ENCODE data around the gene IRF6.
A peak's percentile ranks its signal among the peaks of the same experiment; 100 is the strongest.

The IRF6 gene

GRCh38 chr1:209850342-209850979 lies 44.5 kb upstream of the IRF6 start:
- Histone ChIP-seq H3K27me3 (no peaks in the 10 kb centered on the region), H3K4me1 (no peaks in the 10 kb centered on the region), H3K36me3 (peaks cover 40 to 87% (median 64%) of the 10 kb centered on the region in 3 donors), H3K9me3 (no peaks in the 10 kb centered on the region), H3K27ac (no peak overlapping the region), H3K4me3 (no peak overlapping the region)
- no peak for DNase-seq
- peak in 1 of 2 experiments; percentile 25 for TF ChIP-seq CTCF (IDR thresholded peaks at IDR 0.05)
- intact Hi-C loops (cut with DNase I; ENCODE audit: low total_unique reads) = no loop called here

- intact Hi-C loops (cut with DNase I; ENCODE audit: low total_unique reads) = no loop called here
Measured at GRCh38 chr1:209849388-209849787, 43.4 kb upstream of the IRF6 start.

GRCh38 chr1:209845408-209845725 lies 39.4 kb upstream of the IRF6 start:
- Histone ChIP-seq H3K27me3 (no peaks in the 10 kb centered on the region), H3K27ac (no peak overlapping the region), H3K4me1 (peaks cover 0 to 8% (median 0%) of the 10 kb centered on the region in 4 donors), H3K36me3 (peaks cover 44 to 87% (median 74%) of the 10 kb centered on the region in 3 donors), H3K4me3 (no peak overlapping the region), H3K9me3 (no peaks in the 10 kb centered on the region)
- intact Hi-C loops (cut with DNase I; ENCODE audit: low total_unique reads) = no loop called here
- no peak for DNase-seq
- TF ChIP-seq CTCF (IDR thresholded peaks at IDR 0.05) = no peak

More at GRCh38 chr1:209849388-209849787, 43.4 kb upstream of the IRF6 start:
- Histone ChIP-seq H3K9me3 (no peaks in the 10 kb centered on the region), H3K27me3 (no peaks in the 10 kb centered on the region), H3K27ac (no peak overlapping the region), H3K4me3 (no peak overlapping the region), H3K36me3 (peaks cover 45 to 85% (median 74%) of the 10 kb centered on the region in 3 donors), H3K4me1 (no peaks in the 10 kb centered on the region)
- no peak for DNase-seq
- no peak for TF ChIP-seq CTCF (IDR thresholded peaks at IDR 0.05)

GRCh38 chr1:209844695-209845407 lies 38.9 kb upstream of the IRF6 start:
- intact Hi-C loops (cut with DNase I; ENCODE audit: low total_unique reads) = no loop called here
- Histone ChIP-seq H3K27ac (no peak overlapping the region), H3K36me3 (peaks cover 43 to 90% (median 70%) of the 10 kb centered on the region in 3 donors), H3K27me3 (no peaks in the 10 kb centered on the region), H3K9me3 (no peaks in the 10 kb centered on the region), H3K4me3 (no peak overlapping the region), H3K4me1 (peaks cover 0 to 14% (median 0%) of the 10 kb centered on the region in 4 donors)
- TF ChIP-seq CTCF (IDR thresholded peaks at IDR 0.05) = no peak
- no peak for DNase-seq

GRCh38 chr1:209840611-209841010 lies 34.7 kb upstream of the IRF6 start:
- H3K36me3 ChIP-seq = peaks cover 62 to 94% (median 80%) of the 10 kb centered on the region in 3 donors
- DNase-seq = no peak
- TF ChIP-seq CTCF (IDR thresholded peaks at IDR 0.05) = no peak
- peaks cover 0 to 30% (median 1%) of the 10 kb centered on the region in 4 donors for H3K4me1 ChIP-seq
- peak overlapping the region; percentile 58 to 64 for H3K27ac ChIP-seq
- no peaks in the 10 kb centered on the region for H3K27me3 ChIP-seq
- intact Hi-C loops (cut with DNase I; ENCODE audit: low total_unique reads) = no loop called here
- H3K4me3 ChIP-seq = no peak overlapping the region
- no peaks in the 10 kb centered on the region for H3K9me3 ChIP-seq
